Tibial nerve (tissue), 4 donors: ENCODE results near the gene METRN. TPM values are rescaled to one million over a fixed set of nuclear protein-coding genes. Genes with fewer than 3 reads are reported as not detected.

Experiments
- DNase-seq, 2 donors: peaks; one replicate each; pipeline ENCODE4 v3.0.0-alpha.2; 2019; ENCODE audit warnings: low spot score in 2 of 2
- H3K27ac ChIP-seq, 4 donors: fragments of 200-600 bp; sonication (generic) in 3 of 4; one replicate each; pipeline ENCODE4 v1.5.1; 2017 to 2019; ENCODE audit warnings: mild to moderate bottlenecking in 1 of 4
- H3K27me3 ChIP-seq, 2 donors: fragments of 200-600 bp; sonication (generic) in 1 of 2; one replicate each; pipeline versions ENCODE4 v1.5.1 to v1.6.0; 2017 to 2019
- H3K36me3 ChIP-seq, 3 donors: fragments of 200-600 bp; sonication (generic); one replicate each; pipeline ENCODE4 v1.5.1; 2018 to 2019
- H3K4me1 ChIP-seq, 4 donors: fragments of 200-600 bp; sonication (generic) in 3 of 4; one replicate each; pipeline ENCODE4 v1.5.1; 2017 to 2019
- H3K4me3 ChIP-seq, 4 donors: fragments of 200-600 bp; sonication (generic) in 3 of 4; one replicate each; pipeline ENCODE4 v1.5.1; 2017 to 2019; ENCODE audit warnings: mild to moderate bottlenecking in 1 of 4, moderate library complexity in 1 of 4
- H3K9me3 ChIP-seq, 4 donors: fragments of 200-600 bp; sonication (generic) in 3 of 4; one replicate each; pipeline ENCODE4 v1.5.1; 2017 to 2019
- EP300 ChIP-seq, 2 donors: sonication (generic); formaldehyde crosslinking; IDR thresholded peaks; one replicate each; pipeline ENCODE4 v1.6.1; 2017; ENCODE audit warnings: antibody characterized with exemption in 2 of 2, mild to moderate bottlenecking in 1 of 2
- POLR2A ChIP-seq, 2 donors: fragments of 450-650 bp; IDR thresholded peaks; one replicate each; pipeline ENCODE4 v1.6.1; 2017; ENCODE audit warnings: antibody characterized with exemption in 2 of 2, mild to moderate bottlenecking in 2 of 2, moderate library complexity in 2 of 2
- WGBS, 2 donors: methylation state at CpG; one replicate each; pipeline ENCODE4 v1.1.5; 2018; 5-methylcytosine and 5-hydroxymethylcytosine counted together
- total RNA-seq, 4 donors: library from RNA; depleted of rRNA; stranded (reverse); fragments of >200 nt; gene quantifications; one replicate each; pipeline ENCODE4 v1.1.0, GENCODE V29; 2016
- TF ChIP-seq, protein P1 (sequence below), 5 experiments: fragments of 200-600 bp in 3 of 5; fragments of 450-650 bp in 2 of 5; sonication (generic) in 3 of 5; IDR thresholded peaks; one replicate each; pipeline ENCODE4 v1.5.1; 2016 to 2019; ENCODE audit warnings: antibody characterized with exemption in 5 of 5, mild to moderate bottlenecking in 3 of 5, moderate library complexity in 2 of 5

The METRN gene
- total RNA-seq, 4 donors from 2014 or later = 78.8 to 131 (median 108) TPM

DNA sequence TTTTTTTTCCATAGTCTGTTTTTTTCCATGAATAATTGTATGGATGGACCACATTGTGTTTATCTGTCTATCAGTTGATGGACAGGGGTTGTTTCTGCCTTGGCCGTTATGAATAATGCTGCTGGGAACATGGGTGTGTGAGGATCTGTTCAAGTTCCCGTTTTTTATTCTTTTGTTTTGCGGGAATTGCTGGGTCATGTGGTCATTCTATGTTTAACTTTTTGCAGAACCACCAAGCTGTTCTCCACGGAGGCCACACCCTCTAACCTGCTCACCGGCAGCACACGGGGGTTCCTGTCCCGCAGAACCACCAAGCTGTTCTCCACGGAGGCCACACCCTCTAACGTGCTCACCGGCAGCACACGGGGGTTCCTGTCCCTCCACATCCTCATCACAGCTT, 39.7 kb downstream of the METRN start:
- no peak overlapping the region for H3K4me3 ChIP-seq
- peaks cover 0 to 8% (median 0%) of the 10 kb centered on the region in 4 donors for H3K9me3 ChIP-seq
- DNase-seq = no peak
- no peaks in the 10 kb centered on the region for H3K36me3 ChIP-seq
- TF ChIP-seq POLR2A (IDR thresholded peaks at IDR 0.05) (no peak), EP300 (IDR thresholded peaks at IDR 0.05) (no peak)
- TF ChIP-seq, protein P1, sequence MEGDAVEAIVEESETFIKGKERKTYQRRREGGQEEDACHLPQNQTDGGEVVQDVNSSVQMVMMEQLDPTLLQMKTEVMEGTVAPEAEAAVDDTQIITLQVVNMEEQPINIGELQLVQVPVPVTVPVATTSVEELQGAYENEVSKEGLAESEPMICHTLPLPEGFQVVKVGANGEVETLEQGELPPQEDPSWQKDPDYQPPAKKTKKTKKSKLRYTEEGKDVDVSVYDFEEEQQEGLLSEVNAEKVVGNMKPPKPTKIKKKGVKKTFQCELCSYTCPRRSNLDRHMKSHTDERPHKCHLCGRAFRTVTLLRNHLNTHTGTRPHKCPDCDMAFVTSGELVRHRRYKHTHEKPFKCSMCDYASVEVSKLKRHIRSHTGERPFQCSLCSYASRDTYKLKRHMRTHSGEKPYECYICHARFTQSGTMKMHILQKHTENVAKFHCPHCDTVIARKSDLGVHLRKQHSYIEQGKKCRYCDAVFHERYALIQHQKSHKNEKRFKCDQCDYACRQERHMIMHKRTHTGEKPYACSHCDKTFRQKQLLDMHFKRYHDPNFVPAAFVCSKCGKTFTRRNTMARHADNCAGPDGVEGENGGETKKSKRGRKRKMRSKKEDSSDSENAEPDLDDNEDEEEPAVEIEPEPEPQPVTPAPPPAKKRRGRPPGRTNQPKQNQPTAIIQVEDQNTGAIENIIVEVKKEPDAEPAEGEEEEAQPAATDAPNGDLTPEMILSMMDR (IDR thresholded peaks at IDR 0.05) = no peak
- no peak overlapping the region for H3K27ac ChIP-seq
- no peaks in the 10 kb centered on the region for H3K4me1 ChIP-seq
- WGBS, 2 donors = 51 to 64% methylated on average over 11 of the region's 11 CpGs
- H3K27me3 ChIP-seq = peaks cover 0 to 23% of the 10 kb centered on the region in 2 donors

DNA sequence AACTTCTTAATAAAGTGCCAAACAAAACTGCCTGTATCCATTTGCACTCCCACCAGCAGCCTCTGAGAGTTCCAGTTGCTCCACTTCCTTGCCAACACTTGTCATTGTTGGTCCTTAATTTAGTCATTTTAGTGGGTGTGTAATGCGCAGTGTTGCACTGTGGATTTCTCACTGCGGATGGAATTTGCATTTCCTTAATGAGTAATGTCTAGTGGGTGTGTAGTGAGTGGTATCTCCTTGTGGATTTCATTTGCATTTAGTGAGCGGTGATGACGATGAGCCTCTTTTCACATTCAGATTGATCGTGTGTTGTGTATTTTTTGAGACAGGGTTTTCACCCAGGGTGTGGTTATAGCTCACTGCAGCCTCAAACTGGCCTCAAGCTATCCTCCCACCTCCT, 41.5 kb downstream of the METRN start:
- H3K27me3 ChIP-seq = peaks cover 0 to 22% of the 10 kb centered on the region in 2 donors
- no peaks in the 10 kb centered on the region for H3K36me3 ChIP-seq
- WGBS, 2 donors = 93 to 94% methylated on average over 5 of the region's 5 CpGs
- no peak for TF ChIP-seq EP300 (IDR thresholded peaks at IDR 0.05)
- TF ChIP-seq POLR2A (IDR thresholded peaks at IDR 0.05) = no peak
- TF ChIP-seq, protein P1 (IDR thresholded peaks at IDR 0.05) = no peak
- no peak for DNase-seq
- no peak overlapping the region for H3K27ac ChIP-seq
- H3K9me3 ChIP-seq = peaks cover 0 to 8% (median 0%) of the 10 kb centered on the region in 4 donors
- no peak overlapping the region for H3K4me3 ChIP-seq
- H3K4me1 ChIP-seq = no peaks in the 10 kb centered on the region

DNA sequence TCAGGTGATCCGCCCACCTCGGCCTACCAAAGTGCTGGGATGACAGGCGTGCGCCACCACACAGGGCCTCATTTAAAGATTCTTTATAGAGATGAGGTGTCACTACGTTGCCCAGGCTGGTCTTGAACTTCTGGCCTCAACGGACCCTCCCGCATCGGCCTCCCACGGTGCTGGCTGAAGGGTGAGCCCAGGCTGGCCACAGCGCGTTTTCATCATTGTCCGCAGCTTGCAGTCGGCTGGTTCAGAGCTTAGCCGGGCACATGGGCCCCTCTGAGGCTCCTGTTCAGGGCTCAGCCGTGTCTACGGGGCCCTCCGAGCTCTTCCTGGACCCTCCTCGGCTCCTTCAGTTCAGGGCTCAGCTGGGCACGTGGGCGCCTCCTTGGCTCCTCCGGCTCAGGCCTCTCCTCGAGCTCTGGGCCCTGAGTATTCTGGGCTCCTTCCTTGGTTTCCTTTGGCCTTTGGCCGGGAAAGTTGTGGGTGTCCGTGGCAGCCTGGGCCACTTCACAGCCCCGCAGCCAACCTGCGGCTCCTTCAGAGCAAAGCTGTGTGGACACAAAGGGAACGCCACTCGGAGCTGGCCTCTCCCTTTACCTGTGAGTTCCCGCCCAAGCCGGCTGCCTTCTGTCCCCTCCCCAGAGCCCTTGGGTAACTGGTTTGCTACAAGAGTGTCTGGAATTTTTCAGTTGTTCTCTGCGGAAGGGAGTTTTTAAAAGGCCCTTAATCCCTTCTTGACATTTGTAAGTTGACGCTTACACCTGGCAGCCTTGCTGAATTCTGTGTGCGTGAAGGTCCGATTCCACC, 44.4 kb downstream of the METRN start:
- H3K27me3 ChIP-seq = peaks cover 0 to 9% of the 10 kb centered on the region in 2 donors

DNA sequence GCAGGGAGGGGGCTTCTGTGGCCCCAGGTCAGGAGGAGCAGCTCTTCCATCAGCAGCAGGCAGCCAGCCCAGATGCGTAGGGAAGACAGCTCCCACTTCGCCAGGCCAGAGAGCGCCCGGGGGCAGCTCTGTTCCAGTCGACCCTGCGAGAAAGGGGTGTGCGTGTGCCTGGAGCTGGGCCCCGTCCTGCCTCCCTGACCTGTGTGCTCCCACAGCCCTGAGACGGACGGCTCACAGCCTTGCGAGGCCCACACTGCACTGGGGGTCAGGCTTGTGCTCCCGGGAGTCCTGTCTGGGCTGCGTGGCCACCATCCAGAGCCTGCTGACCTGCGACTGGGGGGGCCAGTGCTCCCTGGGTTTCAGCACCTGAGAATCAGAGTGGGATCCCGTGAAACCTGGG, 45.1 kb downstream of the METRN start:
- Histone ChIP-seq H3K27me3 (peaks cover 0 to 14% of the 10 kb centered on the region in 2 donors), H3K4me3 (no peak overlapping the region), H3K27ac (no peak overlapping the region), H3K9me3 (peaks cover 0 to 8% (median 0%) of the 10 kb centered on the region in 4 donors), H3K36me3 (no peaks in the 10 kb centered on the region), H3K4me1 (no peaks in the 10 kb centered on the region)
- WGBS, 2 donors = 67% methylated on average over 4 of the region's 15 CpGs; no CpG with 5 or more reads in 1 of the 2 donors
- DNase-seq = no peak
- TF ChIP-seq EP300 (IDR thresholded peaks at IDR 0.05) = no peak
- no peak for TF ChIP-seq POLR2A (IDR thresholded peaks at IDR 0.05)
- TF ChIP-seq, protein P1 (IDR thresholded peaks at IDR 0.05) = no peak

More for the DNA sequence above, 44.4 kb downstream of the METRN start:
- TF ChIP-seq, protein P1 (IDR thresholded peaks at IDR 0.05) = no peak
- Histone ChIP-seq H3K9me3 (peaks cover 0 to 8% (median 0%) of the 10 kb centered on the region in 4 donors), H3K27ac (no peak overlapping the region), H3K36me3 (no peaks in the 10 kb centered on the region), H3K4me3 (no peak overlapping the region), H3K4me1 (no peaks in the 10 kb centered on the region)
- WGBS, 2 donors = 73 to 79% methylated on average over 19 to 33 of the region's 34 CpGs
- DNase-seq = no peak

DNA sequence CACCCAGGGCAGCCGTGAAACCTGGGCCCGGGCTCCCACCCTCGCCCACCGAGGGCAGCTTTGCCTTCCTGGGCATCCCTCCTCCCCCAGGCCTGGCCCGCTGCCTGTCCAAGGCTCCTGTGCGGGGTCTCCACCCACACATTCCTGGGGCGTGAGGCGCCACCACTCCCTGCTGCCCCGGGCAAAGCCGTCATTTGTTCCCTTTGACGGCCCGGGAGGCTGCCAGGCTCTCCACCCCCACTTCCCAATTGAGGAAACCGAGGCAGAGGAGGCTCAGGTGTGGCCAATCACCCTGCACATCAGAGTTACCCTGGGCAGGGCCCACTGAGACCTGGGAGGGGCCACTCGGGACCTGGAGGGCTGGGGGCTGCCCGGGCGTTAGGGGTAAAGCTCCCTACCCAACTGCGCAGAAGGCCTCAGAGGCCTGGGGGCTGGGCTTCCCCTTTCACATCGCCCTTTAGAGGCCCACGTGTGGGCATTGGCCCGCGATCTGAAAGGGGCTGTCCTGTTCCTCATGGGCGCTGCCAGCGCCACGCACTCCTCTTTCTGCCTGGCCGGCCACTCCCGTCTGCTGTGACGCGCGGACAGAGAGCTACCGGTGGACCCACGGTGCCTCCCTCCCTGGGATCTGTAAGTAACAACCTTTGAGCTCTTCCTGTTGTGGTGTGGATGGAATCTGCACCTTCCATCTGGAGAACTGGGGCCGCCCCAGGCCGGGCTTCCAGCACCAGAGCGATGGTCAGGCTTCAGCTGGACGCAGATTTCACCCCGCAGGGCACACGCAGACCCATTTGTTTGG, 45.8 kb downstream of the METRN start, which contains the start of gene MSLN:
TSS of gene MSLN (plus strand) at position 190 of the 799 bp plus-strand sequence. CDS start 1,947 bp downstream, outside the sequence.
- H3K4me1 ChIP-seq = no peaks in the 10 kb centered on the region
- H3K9me3 ChIP-seq = peaks cover 0 to 8% (median 0%) of the 10 kb centered on the region in 4 donors
- H3K4me3 ChIP-seq = no peak within 1 kb of the TSS
- no peak for DNase-seq
- H3K36me3 ChIP-seq = no peaks in the 10 kb centered on the region
- TF ChIP-seq EP300 (IDR thresholded peaks at IDR 0.05) (no peak), POLR2A (IDR thresholded peaks at IDR 0.05) (no peak)
- TF ChIP-seq, protein P1 (IDR thresholded peaks at IDR 0.05) = no peak
- 61 to 71% methylated on average over 31 to 32 of the region's 37 CpGs for WGBS, 2 donors
- no peak within 1 kb of the TSS for H3K27ac ChIP-seq
- peaks cover 0 to 14% of the 10 kb centered on the region in 2 donors for H3K27me3 ChIP-seq
